Measurements from ENCODE around the gene CAPZA2. TPM values are rescaled to one million over a fixed set of nuclear protein-coding genes. Genes with fewer than 3 reads are reported as not detected.
A peak's percentile ranks its signal among the peaks of the same experiment; 100 is the strongest.
"Not testable (repeated sequence)": the region's sequence is repeated elsewhere in the genome, so short reads cannot be mapped to it uniquely, and the experiment has no call there.

CAPZA2 gene
- polyA plus RNA-seq, 5 donors: 129 to 178 (median 159) TPM

DNA sequence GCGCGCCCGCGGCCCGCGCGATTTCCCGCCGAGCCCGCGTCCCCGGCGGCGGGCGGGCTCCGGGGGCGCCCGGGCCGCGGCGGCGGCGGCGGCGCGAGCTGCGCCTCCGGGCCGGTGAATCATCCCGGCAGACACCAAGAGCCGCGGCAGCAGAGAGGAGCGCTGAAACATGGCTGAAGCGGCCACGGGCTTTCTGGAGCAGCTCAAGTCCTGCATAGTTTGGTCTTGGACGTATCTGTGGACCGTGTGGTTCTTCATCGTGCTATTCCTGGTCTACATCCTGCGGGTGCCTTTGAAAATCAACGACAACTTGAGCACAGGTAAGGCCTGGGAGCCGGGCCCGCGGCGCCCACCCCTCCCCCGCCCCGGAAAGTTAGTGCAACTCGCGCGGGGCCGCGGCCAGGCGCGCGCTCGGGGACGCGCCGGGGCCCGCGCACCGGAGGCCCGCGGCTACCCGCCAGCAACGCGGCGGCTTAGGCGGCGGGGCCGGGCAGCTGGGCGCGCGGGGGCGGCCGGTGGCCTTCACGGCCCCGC lies 91.1 kb downstream of the CAPZA2 start, which contains the start of gene ST7:
Gene ST7 (plus strand): TSS at position 130 of the 534 bp plus-strand sequence. CDS start 40 bp downstream, at position 170.
- peak; percentile 76 to 79 for DNase-seq

- peak; percentile 81 to 86 for DNase-seq
Measured at GRCh38 chr7:116953906-116954838, 91.8 kb downstream of the CAPZA2 start.

- no peak for DNase-seq
Measured at GRCh38 chr7:116955340-116955739, 93.0 kb downstream of the CAPZA2 start.

DNA sequence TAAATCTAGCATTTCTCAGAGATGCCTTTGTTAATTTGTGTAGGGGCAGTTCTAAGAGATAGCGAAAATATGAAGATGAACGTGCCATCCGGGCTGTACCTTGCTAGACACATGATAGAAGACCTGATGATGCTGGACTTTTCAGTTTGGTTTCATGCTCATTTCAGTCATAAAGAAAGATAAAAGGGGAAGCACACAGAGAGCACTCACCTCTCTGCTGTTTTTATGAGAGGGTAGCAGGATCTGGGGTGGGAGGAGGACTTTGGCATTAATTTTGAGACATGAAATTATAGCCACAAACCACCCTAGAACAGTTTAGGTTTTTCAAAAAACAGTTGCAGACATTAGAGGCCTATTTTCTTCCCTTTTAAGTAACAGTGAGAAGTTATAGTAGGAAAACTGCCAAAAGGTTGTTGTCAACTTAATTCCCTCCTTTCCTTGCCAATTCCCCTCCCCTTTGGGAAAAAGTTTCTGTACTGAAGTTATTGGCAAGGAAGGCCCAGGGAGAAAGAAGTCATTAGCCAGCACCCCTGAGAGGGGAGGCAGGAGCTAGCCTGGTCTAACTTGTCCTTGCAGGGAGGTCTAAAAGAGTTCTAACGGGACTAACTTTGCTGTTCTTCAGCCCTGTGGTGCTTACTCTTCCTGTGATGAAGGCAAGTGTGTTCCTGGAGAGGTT lies 93.6 kb downstream of the CAPZA2 start:
- peak; percentile 39 to 48 for DNase-seq

DNA sequence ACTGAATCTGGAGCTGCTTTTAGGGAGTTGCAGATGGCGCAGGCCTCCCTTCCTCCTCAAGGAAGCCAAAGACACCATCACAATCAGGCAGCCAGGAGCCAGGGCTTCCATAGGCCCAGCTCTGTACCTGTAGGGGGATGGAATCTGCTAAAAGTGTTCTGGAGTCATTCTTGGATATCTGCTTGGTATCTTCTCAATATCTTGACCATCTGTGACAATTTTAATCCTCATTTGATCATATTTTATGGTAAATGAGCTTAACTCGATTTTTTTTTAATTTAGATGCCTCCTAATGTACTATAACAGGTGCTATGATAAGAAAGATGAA lies 94.1 kb downstream of the CAPZA2 start:
- no peak for DNase-seq

- DNase-seq: no peak
Measured at GRCh38 chr7:116957874-116958273, 95.5 kb downstream of the CAPZA2 start.

GRCh38 chr7:116961966-116962673 lies 99.7 kb downstream of the CAPZA2 start:
- DNase-seq: not testable (repeated sequence)

DNA sequence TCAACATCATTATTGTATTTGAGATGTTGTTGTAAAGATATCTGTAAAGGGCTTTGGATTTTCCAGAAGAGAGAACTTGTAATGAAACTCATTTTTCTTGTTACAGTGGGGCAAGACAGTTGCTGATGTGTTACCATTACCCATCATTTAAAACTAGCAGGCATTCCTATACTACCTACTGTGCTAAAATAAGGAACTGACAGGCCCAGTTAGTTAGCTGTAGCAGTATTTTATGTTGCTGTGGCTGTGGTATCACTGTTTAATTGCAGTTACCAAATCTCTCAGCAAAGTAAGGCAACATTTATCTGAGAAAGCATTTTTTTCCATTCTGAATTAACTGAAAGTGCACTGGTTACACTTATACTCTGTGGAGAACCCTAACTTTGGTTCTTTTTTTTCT lies 100.8 kb downstream of the CAPZA2 start:
- DNase-seq: no peak

DNA sequence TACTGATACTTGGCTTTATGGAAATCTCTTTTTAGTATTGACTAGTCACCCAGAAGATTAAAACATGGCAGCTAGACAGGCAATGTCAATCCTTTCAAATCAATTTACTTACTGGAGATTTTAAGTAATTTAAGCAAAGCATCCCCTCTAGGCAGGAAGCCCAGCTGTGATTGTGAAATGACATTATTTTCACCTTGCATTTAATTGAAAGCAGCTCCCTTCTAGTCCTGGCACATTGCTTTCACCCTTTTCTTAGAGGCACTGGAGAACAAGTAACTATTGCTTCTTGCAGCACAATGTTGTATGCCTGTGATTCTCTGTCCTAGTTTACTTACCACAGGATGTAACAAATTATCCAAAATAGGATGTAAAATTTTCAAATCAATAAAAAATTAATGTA lies 104.2 kb downstream of the CAPZA2 start:
- DNase-seq: no peak

DNA sequence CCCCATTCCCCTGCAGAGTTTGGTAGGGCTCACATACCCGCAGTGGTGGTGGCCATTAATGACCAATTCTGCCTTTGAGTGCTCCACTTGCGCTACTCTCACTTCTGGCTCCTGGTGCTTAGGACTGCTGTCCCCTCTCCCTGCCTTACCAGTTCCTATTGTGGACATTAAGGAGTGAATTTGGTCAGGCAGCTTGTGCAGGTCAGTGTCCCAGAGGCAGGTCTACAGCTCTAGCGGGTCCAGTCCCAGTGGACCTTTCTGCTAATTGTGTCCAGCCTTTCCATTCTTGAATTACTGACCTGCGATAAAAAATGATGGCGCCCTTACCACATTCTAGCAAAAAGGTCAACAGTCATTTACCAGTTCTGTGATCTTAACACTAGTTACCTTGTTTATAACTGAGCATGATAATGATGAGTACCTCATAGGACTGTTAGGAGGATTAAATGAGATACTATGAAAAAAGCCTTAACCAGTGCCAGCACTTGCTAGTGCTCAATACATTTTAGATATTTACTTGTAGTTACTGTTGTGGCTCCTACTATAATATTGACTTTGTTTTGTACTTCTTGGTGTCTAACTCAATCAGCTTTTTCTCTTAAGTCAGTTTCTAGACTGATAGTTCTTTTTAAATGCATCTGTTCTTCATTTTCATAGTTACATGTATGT lies 105.0 kb downstream of the CAPZA2 start:
- no peak for DNase-seq

GRCh38 chr7:116967983-116968382 lies 105.6 kb downstream of the CAPZA2 start:
- DNase-seq: no peak

DNA sequence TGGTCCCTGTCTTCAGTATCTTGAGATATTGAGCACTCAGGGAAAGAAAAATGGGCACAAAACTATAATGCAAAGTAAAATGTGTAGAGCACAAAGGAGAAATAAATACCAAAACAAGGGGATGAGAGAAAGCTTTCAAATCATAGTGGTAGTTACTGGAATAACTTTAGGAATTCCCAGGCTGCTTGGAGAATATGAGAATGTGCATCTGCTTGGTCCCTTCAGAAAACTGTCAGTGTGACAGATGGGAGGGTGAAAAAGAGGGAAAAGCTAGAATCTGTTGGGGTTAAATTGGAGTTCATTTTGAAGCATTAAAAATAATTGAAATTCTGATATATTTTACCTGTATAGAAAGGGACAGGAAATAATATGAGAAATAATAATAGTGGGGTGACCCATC lies 106.2 kb downstream of the CAPZA2 start:
- DNase-seq: no peak

- DNase-seq: no peak
Measured at GRCh38 chr7:116969371-116969902, 107.0 kb downstream of the CAPZA2 start.

DNA sequence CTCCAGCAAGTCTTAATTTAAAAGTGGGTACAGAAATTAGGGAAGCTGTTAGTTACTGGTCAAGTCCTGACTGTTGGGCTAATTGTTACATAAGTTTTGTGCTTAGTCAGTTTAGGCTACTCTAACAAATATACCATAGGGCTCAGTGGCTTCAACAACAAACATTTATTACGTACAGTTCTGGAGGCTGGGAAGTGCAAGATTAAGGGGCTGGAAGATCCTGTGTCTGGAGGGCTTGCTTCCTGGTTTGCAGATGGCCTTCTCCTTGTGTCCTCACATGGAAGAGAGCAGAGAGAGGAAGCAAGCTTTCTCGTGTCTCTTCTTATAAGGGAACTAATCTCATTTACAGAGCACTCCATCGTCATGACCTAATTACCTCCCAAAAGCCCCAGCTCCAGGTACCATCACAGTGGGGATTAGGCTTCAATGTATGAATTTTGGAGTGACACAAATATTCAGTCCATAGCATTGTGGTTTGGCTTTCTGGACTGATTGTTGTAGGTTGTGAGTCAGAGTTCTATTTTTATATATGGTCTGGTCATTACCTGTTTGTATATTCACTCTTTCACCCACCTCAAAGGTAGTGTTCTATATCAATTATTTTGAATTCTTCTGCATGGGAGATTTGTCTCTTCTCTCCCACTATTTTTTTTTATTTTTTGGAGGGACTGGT lies 108.0 kb downstream of the CAPZA2 start:
- DNase-seq: no peak

DNA sequence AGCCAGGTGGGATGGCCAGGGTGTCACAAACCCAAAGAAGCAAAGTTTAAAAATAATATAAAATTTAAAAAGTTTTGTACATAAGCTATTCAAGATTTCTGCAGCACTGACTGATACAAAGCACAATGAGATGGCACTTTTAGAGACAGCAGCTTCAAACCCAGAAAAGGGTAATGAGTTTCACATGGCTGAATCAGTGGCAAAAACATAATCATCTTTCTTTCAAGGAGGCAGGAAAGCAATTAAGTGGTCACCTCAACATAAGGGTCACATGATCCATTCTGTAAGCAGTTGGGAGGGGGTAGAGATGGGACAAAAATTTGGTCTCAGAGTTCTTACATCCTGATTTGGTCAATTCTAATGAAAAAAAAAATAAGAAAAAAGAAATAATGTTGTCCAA lies 108.8 kb downstream of the CAPZA2 start:
- DNase-seq: not testable (repeated sequence)

Other genes starting within 250 kb of the CAPZA2 start
- 10 to 100 TPM; 21.5 to 36.2 (median 26.0) TPM for gene MET, start 190.4 kb upstream of the CAPZA2 start, polyA plus RNA-seq (ENCODE audit: insufficient read depth in 1 of 5, insufficient read length in 5 of 5, low replicate concordance in 1 of 5)
- 10 to 100 TPM; 44.7 to 61.6 (median 54.7) TPM for gene ST7, start 90.9 kb downstream of the CAPZA2 start, polyA plus RNA-seq (ENCODE audit: insufficient read depth in 1 of 5, insufficient read length in 5 of 5, low replicate concordance in 1 of 5)